HG03521 (cell line): Measurements from ENCODE around the gene FAM3A.
"Not testable (repeated sequence)": the region's sequence is repeated elsewhere in the genome, so short reads cannot be mapped to it uniquely, and the experiment has no call there.

Source experiments
- ATAC-seq: cut with Tn5 transposase; IDR thresholded peaks from one replicate; pipeline ENCODE4 v1.9.1; 2021; ENCODE audit warnings: mild to moderate bottlenecking, moderate library complexity; ENCODE audit not compliant: unreplicated experiment

FAM3A gene

GRCh38 chrX:154505734-154506133, 10.3 kb downstream of the FAM3A start:
- no peak for ATAC-seq

GRCh38 chrX:154502989-154503388, 13.0 kb downstream of the FAM3A start:
- ATAC-seq = no peak

GRCh38 chrX:154502098-154502497, 13.9 kb downstream of the FAM3A start:
- no peak for ATAC-seq

- ATAC-seq = not testable (repeated sequence)
These were observed 14.6 kb downstream of the FAM3A start for GRCh38 chrX:154501423-154501822.

GRCh38 chrX:154496591-154497137, 19.4 kb downstream of the FAM3A start:
- not testable (repeated sequence) for ATAC-seq

GRCh38 chrX:154495472-154495922, 20.5 kb downstream of the FAM3A start:
- no peak for ATAC-seq

GRCh38 chrX:154494715-154495114, 21.3 kb downstream of the FAM3A start:
- no peak for ATAC-seq

GRCh38 chrX:154490414-154491083, 25.5 kb downstream of the FAM3A start, which contains the start of gene SLC10A3:
Gene SLC10A3 (minus strand): TSS chrX:154490629. CDS start chrX:154488940, 1,689 bp downstream.
- ATAC-seq = peak; percentile 77

GRCh38 chrX:154490021-154490413, 26.0 kb downstream of the FAM3A start:
- peak; percentile 19 for ATAC-seq

GRCh38 chrX:154489182-154489581, 26.9 kb downstream of the FAM3A start:
- ATAC-seq = no peak

GRCh38 chrX:154488336-154489075, 27.5 kb downstream of the FAM3A start:
- no peak for ATAC-seq

GRCh38 chrX:154487518-154488290, 28.3 kb downstream of the FAM3A start:
- no peak for ATAC-seq

- peak; percentile 27 for ATAC-seq
These were observed 29.4 kb downstream of the FAM3A start, which contains the start of gene UBL4A for GRCh38 chrX:154486396-154487207. Gene UBL4A (minus strand): TSS chrX:154486615. CDS start chrX:154486584, 31 bp downstream.

GRCh38 chrX:154486052-154486395, 30.0 kb downstream of the FAM3A start:
- no peak for ATAC-seq

GRCh38 chrX:154485150-154486051, 30.6 kb downstream of the FAM3A start:
- no peak for ATAC-seq

GRCh38 chrX:154484255-154485149, 31.5 kb downstream of the FAM3A start:
- ATAC-seq = no peak

GRCh38 chrX:154483325-154483724, 32.7 kb downstream of the FAM3A start:
- no peak for ATAC-seq

GRCh38 chrX:154482786-154483185, 33.2 kb downstream of the FAM3A start:
- no peak for ATAC-seq
